SKM-1 treated with dmso at 0.1 percent for 144 hours (cell line): Measurements from ENCODE around the gene GGA3.
"Not testable (repeated sequence)": the region's sequence is repeated elsewhere in the genome, so short reads cannot be mapped to it uniquely, and the experiment has no call there.

Experiments
- DNase-seq: peaks from one replicate; lab custom pipeline; 2025; ENCODE audit not compliant: unreplicated experiment; lab: John Stamatoyannopoulos, UW

The GGA3 gene

GRCh38 chr17:75272848-75273184 lies 11.4 kb upstream of the GGA3 start:
- no peak for DNase-seq

- no peak for DNase-seq
Observed at GRCh38 chr17:75271955-75272847, 10.8 kb upstream of the GGA3 start.

GRCh38 chr17:75271233-75271954 lies 10.0 kb upstream of the GGA3 start:
- DNase-seq: peak; percentile 76

- no peak for DNase-seq
Observed at GRCh38 chr17:75270966-75271232, 9.5 kb upstream of the GGA3 start, which contains the start of gene MIF4GD. TSS of gene MIF4GD (minus strand) at chr17:75271231. CDS start at chr17:75270195, 1,036 bp downstream.

- peak; percentile 76 for DNase-seq
Observed at GRCh38 chr17:75270218-75270965, 9.0 kb upstream of the GGA3 start.

- no peak for DNase-seq
Observed at GRCh38 chr17:75269844-75270217, 8.4 kb upstream of the GGA3 start.

- DNase-seq: no peak
Observed at GRCh38 chr17:75267411-75268232, 6.2 kb upstream of the GGA3 start.

- DNase-seq: no peak
Observed at GRCh38 chr17:75267153-75267410, 5.7 kb upstream of the GGA3 start.

- no peak for DNase-seq
Observed at GRCh38 chr17:75266316-75267152, 5.1 kb upstream of the GGA3 start.

- DNase-seq: no peak
Observed at GRCh38 chr17:75265614-75266315, 4.4 kb upstream of the GGA3 start.

- DNase-seq: no peak
Observed at GRCh38 chr17:75263055-75263454, 1.6 kb upstream of the GGA3 start.

GRCh38 chr17:75262112-75262606 lies 753 bp upstream of the GGA3 start:
- no peak for DNase-seq

GRCh38 chr17:75260641-75261335 lies 618 bp downstream of the GGA3 start:
- no peak for DNase-seq

GRCh38 chr17:75257228-75257627 lies 4.2 kb downstream of the GGA3 start:
- DNase-seq: not testable (repeated sequence)

- not testable (repeated sequence) for DNase-seq
Observed at GRCh38 chr17:75255954-75256698, 5.3 kb downstream of the GGA3 start.

GRCh38 chr17:75252039-75252816 lies 9.2 kb downstream of the GGA3 start:
- no peak for DNase-seq

GRCh38 chr17:75250009-75250471 lies 11.4 kb downstream of the GGA3 start:
- DNase-seq: no peak
